CD4-positive, alpha-beta T cell treated with Interleukin-15 for 1 hour (primary cell): ENCODE results near the gene SLC18B1.
"Not testable (repeated sequence)": the region's sequence is repeated elsewhere in the genome, so short reads cannot be mapped to it uniquely, and the experiment has no call there.

ENCODE experiments used
- DNase-seq: peaks from one replicate; pipeline ENCODE4 v3.0.0-alpha.2; 2020

SLC18B1 gene

GRCh38 chr6:132798869-132799538 is 567 bp upstream of the SLC18B1 start:
- peak; percentile 70 for DNase-seq

- DNase-seq = no peak
Observed at GRCh38 chr6:132795461-132795860, 3.0 kb downstream of the SLC18B1 start.

DNA sequence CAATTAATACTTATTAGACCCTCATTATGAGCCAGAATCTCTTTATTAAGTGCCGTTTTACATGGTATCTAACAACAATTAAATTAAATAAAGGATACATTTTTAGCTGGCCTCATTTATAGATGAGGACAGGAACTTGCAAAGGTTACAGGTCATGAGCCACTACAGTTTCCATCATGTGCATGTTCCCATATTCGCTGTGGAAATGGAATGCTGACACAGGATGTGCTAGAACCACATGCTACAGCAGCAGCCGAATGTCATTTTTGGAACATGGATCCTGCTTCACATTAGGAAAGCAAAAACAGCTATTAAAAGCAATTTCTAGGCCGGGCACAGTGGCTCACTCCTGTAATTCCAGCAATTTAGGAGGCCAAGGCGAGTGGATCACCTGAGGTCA is 5.9 kb downstream of the SLC18B1 start:
- DNase-seq = no peak

GRCh38 chr6:132790450-132790849 is 8.0 kb downstream of the SLC18B1 start:
- no peak for DNase-seq

GRCh38 chr6:132789396-132789776 is 9.1 kb downstream of the SLC18B1 start:
- no peak for DNase-seq

DNA sequence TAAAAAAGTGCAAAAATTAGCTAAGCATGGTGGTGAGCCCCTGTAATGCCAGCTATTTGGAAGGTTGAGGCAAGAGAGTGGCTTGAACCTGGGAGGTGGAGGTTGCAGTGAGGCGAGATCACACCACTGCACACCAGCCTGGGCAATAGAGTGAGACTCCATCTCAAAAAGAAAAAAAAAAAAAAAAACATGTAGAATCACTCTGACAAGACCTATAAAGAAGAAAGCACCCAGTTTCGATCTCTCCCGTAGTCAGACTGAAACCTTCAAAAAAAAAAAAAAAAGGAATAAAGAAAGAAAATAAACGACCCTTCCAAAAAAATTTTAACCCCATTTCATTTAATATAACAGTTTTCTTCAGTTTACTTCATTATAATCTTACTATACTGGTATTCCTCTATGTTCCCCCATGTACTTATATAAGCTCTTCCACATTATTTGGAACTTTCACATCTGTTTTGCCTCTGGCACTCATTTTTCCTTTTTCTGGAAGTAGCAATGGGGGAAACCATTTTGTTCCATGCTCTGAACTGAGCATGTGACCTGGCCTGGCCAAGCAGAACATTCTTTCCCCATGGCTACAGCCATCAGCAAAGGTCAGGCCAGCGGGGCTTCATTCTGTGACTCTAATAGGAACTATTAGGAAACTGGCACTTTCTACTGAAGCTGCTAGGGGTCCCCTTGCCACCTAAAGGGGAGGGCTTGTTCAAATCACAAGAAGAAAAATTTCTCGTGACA is 9.6 kb downstream of the SLC18B1 start:
- no peak for DNase-seq

DNA sequence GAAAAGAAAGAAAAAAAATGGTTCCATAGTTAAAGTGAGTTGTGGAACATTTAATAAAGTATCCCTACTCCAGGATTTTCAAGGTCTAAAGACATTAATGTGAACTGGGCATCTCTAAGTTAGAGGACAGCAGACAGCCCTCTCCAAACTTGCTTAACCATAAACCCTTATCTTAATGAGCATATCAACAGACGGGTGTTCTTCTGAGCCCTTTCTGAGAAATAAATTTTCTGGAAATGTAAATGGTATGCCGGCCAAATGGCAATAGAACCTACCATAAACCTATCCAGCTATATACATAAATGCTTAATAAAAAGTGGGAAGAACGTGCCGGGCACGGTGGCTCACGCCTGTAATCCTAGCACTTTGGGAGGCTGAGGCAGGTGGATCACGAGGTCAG is 12.5 kb downstream of the SLC18B1 start:
- DNase-seq = no peak

- no peak for DNase-seq
Observed at GRCh38 chr6:132780770-132781371, 17.6 kb downstream of the SLC18B1 start.

GRCh38 chr6:132777881-132778280 is 20.6 kb downstream of the SLC18B1 start:
- DNase-seq = not testable (repeated sequence)

DNA sequence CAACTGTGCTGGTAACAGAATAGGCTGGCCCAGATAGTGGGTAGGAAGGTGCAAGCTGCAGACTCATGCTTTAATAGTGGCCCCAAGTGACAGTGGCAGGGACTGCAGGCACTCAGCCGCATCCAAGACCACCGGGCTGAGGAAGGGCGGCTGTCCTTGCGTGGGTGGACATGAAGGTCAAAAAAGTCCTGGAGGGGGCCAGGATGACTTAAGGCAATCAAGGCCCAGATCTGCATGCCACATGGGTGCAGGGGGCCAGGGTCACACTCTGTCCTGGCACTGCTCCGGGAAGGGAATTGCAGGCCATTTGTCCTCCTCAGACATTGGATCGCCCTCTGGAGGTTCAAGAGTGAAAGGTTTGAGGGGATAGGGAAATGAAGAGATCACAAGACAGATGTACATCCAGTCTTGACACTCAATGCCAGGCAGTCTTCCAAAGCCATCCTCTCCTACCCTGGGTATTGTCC is 30.4 kb downstream of the SLC18B1 start:
- DNase-seq = peak; percentile 34

DNA sequence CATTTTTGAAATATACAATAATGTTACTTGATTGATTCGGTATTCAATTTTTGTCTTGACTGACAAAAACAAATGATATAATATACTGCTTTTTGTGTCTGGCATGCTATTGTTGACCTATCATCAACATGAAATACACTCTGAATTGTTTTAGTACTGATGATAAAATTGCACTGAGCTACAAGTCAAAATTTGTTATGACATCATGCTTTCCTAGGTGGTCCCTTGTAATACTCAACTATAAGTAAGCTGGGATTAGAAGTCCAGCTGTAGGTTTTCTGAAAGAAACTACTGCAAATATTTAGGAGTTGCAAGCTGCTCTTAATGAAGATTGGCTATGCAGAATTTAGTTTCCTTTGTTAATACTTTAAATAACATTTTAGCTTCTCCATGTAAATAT is 32.9 kb downstream of the SLC18B1 start:
- DNase-seq = no peak

- no peak for DNase-seq
Observed at GRCh38 chr6:132764370-132764769, 34.1 kb downstream of the SLC18B1 start.

DNA sequence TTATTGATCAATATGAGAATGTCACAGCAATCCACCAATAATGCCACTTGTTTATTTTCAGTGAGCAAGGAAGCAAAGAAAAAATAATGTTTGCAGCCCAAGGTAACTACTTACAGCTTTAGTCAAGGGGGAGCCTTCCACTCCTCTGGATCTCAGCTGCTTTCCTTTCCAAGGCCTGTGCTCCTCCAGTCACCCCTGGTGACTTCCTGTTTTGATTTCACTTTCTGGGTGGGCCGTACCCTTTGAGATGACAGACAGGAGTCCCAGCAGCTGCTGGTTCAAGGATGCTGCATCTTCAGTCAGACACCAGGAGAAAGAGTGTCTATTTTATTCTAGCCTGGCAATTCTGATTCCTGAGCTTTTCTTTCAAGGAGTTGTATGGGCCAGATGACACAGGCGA is 35.2 kb downstream of the SLC18B1 start:
- peak; percentile 52 for DNase-seq

GRCh38 chr6:132760256-132760655 is 38.2 kb downstream of the SLC18B1 start:
- DNase-seq = no peak

DNA sequence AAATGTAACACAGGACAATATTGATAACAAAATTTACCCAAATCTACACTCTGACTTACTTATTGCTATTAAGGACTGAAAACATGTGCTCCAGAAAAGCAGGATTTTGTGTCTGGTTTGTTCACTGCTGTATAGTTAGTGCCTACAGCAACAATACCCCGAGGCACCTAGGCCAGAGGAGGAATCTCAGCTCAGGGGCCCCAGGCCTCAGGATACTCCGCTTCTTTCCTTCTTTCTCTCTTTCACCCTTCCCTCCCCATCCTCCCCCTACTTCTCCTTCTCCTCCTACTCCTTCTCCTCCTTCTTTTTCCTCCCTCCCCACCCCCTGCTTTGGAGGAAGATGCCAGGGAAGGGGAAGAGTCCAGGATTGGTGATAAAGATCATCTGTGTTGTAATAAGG is 39.7 kb downstream of the SLC18B1 start:
- DNase-seq = no peak

- DNase-seq = no peak
Observed at GRCh38 chr6:132752255-132752654, 46.2 kb downstream of the SLC18B1 start.

DNA sequence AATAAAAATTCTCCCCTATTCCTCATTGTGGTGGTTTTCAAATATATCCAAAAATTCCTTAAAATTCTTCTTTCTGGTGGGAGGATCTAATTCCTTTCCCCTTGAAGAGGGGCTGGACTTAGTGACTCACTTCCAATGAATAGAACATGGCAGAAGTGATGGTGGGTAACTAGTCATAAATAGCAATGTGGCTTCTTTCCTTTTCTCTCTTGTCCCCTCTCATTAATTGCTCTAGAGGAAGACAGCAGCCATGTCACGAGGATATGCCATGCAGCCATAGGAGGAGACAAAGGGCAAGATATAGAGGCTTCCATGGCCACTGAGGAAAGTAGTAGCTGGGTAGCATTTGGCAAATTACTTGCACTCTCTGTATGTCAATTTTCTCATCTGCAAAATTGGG is 46.6 kb downstream of the SLC18B1 start:
- no peak for DNase-seq

GRCh38 chr6:132751306-132751705 is 47.1 kb downstream of the SLC18B1 start:
- no peak for DNase-seq

- DNase-seq = no peak
Observed at GRCh38 chr6:132750455-132751248, 47.8 kb downstream of the SLC18B1 start.

- DNase-seq = no peak
Observed at GRCh38 chr6:132749111-132749510, 49.3 kb downstream of the SLC18B1 start.

DNA sequence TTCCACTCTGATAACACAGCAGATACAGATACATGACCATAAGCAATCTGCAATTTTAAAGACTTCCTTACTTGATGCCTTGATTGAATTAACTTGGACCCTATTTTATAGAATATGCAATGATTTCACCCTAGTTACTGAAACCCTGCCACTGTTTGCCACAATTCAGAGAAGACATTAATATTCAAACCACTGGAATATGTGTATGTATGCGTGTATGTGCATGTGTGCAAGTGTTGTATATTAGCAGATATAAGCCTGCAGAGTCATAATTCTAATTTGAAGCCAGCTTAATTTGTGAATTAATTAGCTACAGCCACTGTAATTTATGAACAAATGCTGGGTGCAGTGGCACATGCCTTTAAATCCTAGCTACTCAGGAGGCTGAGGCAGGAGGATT is 50.0 kb downstream of the SLC18B1 start:
- no peak for DNase-seq

DNA sequence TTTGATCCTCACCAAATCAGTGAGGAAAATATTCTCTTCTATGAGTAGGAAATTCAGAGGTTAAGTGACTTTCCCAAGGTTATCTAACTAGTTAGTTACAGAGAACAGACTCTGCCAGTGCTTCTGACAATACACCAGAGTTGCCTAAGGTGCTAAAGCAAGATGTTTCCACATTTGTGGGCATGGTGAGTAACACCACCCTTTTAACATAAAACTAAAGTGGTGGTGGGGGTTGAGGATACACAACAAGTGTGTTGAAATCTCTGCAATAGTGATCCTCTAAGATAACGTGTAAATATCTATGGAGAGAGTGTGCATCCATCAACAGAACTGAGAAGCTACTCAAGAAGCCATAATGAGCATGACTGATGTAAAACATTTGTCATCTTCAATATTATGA is 52.4 kb downstream of the SLC18B1 start:
- peak; percentile 24 for DNase-seq

DNA sequence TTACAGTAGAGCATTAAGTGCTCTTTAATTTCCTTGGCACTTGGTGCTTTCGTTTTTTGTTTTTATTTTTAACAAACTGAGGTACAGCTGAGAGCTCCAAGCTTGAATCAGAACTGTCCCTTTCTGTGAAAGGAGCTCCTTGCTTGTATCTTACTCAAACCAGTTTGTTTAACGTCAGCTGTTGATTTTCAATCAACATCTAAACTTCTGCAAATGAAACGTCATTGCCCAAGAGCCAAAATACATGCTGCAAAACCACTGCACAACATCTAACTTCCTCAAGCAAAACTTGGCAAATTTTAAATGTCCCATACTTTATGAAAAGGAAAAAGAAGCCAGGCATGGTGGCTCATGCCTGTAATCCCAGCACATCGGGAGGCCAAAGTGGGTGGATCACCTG is 55.9 kb downstream of the SLC18B1 start:
- no peak for DNase-seq
